ENCODE results near the gene PTX3. TPM values are rescaled to one million over a fixed set of nuclear protein-coding genes. Genes with fewer than 3 reads are reported as not detected.

Gene PTX3
- total RNA-seq, 4 donors from 2014 or later: 2.1 to 132 (median 5.1) TPM

DNA sequence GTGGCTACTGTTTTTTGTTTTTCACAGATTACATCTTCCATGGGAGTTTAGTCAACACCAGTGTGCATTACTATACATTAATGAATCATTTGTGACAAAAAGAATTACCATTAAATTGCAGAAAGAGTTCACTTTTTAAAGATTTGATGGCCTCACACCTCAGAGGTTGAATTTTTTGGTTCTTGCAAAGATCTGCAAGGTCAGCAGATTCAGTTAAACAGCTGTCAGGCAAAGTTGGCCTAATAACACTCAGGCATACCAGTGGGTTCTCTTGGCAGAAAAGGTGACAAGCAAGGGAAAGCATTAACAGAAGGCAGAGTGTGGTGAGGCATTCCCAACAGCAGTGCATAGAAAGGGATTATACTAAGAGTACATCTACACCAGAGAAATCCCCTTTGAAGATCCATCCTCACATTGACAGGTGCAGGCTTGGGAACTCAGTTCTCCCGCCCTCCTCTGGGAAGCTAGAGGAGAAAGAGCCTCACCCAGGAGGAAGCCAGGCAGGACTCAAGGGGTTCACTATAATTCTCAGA lies 24.3 kb upstream of the PTX3 start:
- intact Hi-C loops (cut with DNase I): no loop called here
- no peaks in the 10 kb centered on the region for H3K4me1 ChIP-seq
- H3K27ac ChIP-seq (replicated peaks in 1 of 4): no peak overlapping the region
- H3K36me3 ChIP-seq: no peaks in the 10 kb centered on the region
- no peak for DNase-seq (ENCODE audit: extremely low spot score)
- 83% methylated on average over 1 of the region's 1 CpG for WGBS
- H3K27me3 ChIP-seq: no peaks in the 10 kb centered on the region
- H3K9me3 ChIP-seq: no peaks in the 10 kb centered on the region
- no peak overlapping the region for H3K4me3 ChIP-seq
- TF ChIP-seq, protein P1, sequence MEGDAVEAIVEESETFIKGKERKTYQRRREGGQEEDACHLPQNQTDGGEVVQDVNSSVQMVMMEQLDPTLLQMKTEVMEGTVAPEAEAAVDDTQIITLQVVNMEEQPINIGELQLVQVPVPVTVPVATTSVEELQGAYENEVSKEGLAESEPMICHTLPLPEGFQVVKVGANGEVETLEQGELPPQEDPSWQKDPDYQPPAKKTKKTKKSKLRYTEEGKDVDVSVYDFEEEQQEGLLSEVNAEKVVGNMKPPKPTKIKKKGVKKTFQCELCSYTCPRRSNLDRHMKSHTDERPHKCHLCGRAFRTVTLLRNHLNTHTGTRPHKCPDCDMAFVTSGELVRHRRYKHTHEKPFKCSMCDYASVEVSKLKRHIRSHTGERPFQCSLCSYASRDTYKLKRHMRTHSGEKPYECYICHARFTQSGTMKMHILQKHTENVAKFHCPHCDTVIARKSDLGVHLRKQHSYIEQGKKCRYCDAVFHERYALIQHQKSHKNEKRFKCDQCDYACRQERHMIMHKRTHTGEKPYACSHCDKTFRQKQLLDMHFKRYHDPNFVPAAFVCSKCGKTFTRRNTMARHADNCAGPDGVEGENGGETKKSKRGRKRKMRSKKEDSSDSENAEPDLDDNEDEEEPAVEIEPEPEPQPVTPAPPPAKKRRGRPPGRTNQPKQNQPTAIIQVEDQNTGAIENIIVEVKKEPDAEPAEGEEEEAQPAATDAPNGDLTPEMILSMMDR (IDR thresholded peaks at IDR 0.05): no peak
- TF ChIP-seq POLR2A (IDR thresholded peaks at IDR 0.05; ENCODE audit: low read depth) (no peak), POLR2AphosphoS5 (IDR thresholded peaks at IDR 0.05) (no peak), EP300 (IDR thresholded peaks at IDR 0.05) (no peak)

DNA sequence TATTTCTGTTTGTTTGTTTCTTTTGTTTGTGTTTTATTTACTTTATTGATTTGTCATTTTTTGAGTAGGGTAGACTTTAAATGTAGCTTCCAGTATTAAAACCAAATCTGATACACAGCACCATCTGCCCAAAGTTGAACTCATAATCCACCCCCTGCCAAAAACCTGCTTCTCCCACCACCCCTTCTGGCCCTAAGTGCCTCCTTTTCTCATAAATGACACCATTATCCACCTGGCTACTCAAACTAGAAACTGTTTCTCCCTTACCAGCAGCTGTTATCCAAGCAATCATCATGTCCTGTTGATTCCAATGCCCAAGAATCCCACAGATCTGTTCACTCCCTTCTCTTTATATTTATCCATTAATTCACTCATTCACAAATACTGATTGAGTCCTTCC lies 21.8 kb upstream of the PTX3 start:
- no peaks in the 10 kb centered on the region for H3K27me3 ChIP-seq
- intact Hi-C loops (cut with DNase I): no loop called here

DNA sequence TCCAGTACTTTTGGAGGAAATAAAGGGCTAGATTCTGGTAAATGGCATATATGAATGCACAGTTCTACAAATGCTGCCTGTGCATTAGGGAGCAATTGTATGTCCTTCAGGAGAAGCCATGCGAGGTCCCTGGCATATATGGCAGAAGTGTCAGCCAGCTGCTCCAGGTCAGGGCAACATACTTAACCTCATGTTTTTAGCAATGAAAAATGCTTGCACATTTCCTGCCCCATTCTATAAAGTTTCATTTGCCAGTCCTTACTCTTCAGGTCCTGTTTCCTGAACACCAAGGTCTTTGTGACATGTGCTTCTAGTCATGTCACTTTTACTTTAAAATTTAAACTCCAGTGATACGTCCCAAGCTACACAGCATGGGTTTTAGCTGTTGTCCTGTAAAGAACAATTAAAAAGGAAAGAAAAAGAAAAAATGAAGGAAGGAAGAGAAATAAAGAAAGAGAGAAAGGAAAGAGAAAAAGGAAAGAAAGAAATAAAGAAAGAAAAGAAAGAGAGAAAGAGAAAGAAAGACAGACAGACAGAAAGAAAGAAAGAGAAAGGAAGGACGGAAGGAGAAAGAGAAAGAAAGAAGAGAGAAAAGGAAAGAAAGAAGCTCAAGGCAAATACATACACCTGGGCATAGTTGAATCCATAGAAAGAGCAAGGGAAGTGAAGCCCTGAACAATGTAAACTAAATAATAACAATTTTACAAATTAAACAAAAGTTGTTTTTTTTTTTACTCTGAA lies 20.1 kb upstream of the PTX3 start:
- no peaks in the 10 kb centered on the region for H3K9me3 ChIP-seq
- H3K36me3 ChIP-seq: no peaks in the 10 kb centered on the region
- TF ChIP-seq EP300 (IDR thresholded peaks at IDR 0.05): no peak
- no peak for TF ChIP-seq POLR2A (IDR thresholded peaks at IDR 0.05; ENCODE audit: low read depth)
- TF ChIP-seq, protein P1 (IDR thresholded peaks at IDR 0.05): no peak
- TF ChIP-seq POLR2AphosphoS5 (IDR thresholded peaks at IDR 0.05): no peak
- H3K27ac ChIP-seq (replicated peaks in 1 of 4): no peak overlapping the region
- DNase-seq (ENCODE audit: extremely low spot score): no peak
- H3K4me1 ChIP-seq: no peaks in the 10 kb centered on the region
- intact Hi-C loops (cut with DNase I): no loop called here
- H3K4me3 ChIP-seq: no peak overlapping the region
- 75% methylated on average over 3 of the region's 3 CpGs for WGBS
- H3K27me3 ChIP-seq: no peaks in the 10 kb centered on the region

More for the DNA sequence above, 21.8 kb upstream of the PTX3 start:
- no peak overlapping the region for H3K4me3 ChIP-seq
- H3K27ac ChIP-seq (replicated peaks in 1 of 4): no peak overlapping the region
- TF ChIP-seq, protein P1 (IDR thresholded peaks at IDR 0.05): no peak
- TF ChIP-seq POLR2A (IDR thresholded peaks at IDR 0.05; ENCODE audit: low read depth) (no peak), POLR2AphosphoS5 (IDR thresholded peaks at IDR 0.05) (no peak), EP300 (IDR thresholded peaks at IDR 0.05) (no peak)
- H3K4me1 ChIP-seq: no peaks in the 10 kb centered on the region
- no peaks in the 10 kb centered on the region for H3K36me3 ChIP-seq
- DNase-seq (ENCODE audit: extremely low spot score): no peak
- no peaks in the 10 kb centered on the region for H3K9me3 ChIP-seq

DNA sequence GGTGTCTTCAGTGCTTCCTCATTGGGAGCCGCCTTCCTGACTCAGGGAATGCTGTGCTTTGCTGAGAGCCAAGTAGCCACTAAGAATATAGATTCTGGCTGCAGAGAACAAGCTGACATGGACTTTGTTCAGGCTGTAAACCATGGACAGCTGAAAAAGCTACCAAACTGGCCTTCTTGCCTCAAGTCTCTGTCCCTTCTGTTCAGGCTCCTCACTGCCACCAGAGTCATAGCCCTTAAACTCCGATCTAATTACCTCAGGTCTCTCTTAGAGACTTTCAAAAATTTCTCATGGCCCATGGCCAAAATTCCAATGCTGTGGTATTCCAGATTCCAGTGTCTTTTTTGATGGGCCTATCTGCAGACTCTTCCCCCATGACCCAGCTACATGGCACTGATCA lies 19.4 kb upstream of the PTX3 start:
- no peaks in the 10 kb centered on the region for H3K9me3 ChIP-seq
- H3K36me3 ChIP-seq: no peaks in the 10 kb centered on the region
- intact Hi-C loops (cut with DNase I): no loop called here
- TF ChIP-seq EP300 (IDR thresholded peaks at IDR 0.05) (no peak), POLR2A (IDR thresholded peaks at IDR 0.05; ENCODE audit: low read depth) (no peak), POLR2AphosphoS5 (IDR thresholded peaks at IDR 0.05) (no peak)
- TF ChIP-seq, protein P1 (IDR thresholded peaks at IDR 0.05): no peak
- no peak overlapping the region for H3K4me3 ChIP-seq
- WGBS: 91% methylated on average over 2 of the region's 2 CpGs
- H3K27me3 ChIP-seq: no peaks in the 10 kb centered on the region
- no peak for DNase-seq (ENCODE audit: extremely low spot score)
- H3K4me1 ChIP-seq: no peaks in the 10 kb centered on the region
- H3K27ac ChIP-seq (replicated peaks in 1 of 4): no peak overlapping the region

Data from esophagus muscularis mucosa (tissue), 4 donors.